ENCODE data around the gene CBFA2T3. TPM values are rescaled to one million over a fixed set of nuclear protein-coding genes. Genes with fewer than 3 reads are reported as not detected.

CBFA2T3 gene
- total and polyA plus RNA-seq, 2 of the 13 experiments (the other 11 are each of a cell fraction or from before 2014, with no cell fraction given), result 0.05 TPM; not detected in 1

DNA sequence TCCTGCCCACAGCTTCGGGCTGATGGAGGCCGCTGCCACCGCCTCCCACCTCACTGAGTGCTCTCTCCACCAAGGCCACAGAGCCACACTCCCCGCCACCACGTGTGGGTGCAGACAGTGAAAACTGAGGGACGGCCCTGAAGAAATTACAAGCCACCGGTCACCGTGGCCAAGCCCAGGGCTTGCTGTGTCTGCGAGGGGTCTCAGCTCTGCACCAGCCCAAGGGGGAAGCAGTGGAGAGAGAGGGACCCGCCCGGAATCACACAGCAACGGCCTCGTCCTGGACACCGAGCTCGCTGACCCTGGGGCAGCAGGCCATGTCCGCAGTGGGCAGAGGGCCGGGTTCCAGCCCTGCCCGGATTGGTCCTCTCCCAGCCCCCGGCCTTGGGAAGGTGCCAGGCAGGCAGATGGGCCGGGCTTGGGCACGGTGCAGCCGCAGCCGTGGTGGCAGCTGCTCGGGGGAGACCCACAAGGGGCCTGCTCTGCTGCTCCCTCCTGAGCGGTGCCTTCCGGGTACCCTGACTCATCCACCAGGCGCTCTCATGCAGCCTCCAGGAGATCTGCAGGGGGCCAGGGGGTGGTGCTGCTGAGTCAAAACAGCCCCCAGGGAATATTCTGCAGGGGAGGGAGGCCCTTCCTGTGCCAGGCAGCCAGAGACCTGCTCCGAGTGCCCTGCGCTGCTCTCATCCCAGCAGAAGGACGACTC, 52.0 kb downstream of the CBFA2T3 start (continued):
- TF ChIP-seq EP300 (IDR thresholded peaks at IDR 0.05; ENCODE audit: low read depth in 2 of 2, low read length in 2 of 2) (no peak), EP300 (CRISPR knock-in tag; IDR thresholded peaks at IDR 0.05; ENCODE audit: borderline replicate concordance) (no peak), GABPB1 (CRISPR knock-in tag; IDR thresholded peaks at IDR 0.05) (peak; percentile 65), HIVEP1 (CRISPR knock-in tag; IDR thresholded peaks at IDR 0.05) (no peak), CEBPG (CRISPR knock-in tag; IDR thresholded peaks at IDR 0.05) (no peak), PPARG (CRISPR knock-in tag; conservative IDR thresholded peaks at IDR 0.05) (no peak), SUZ12 (IDR thresholded peaks at IDR 0.05; ENCODE audit: low read depth, low read length) (peak; percentile 17; the same call in 1 of the 2 replicates), ARNTL (CRISPR knock-in tag; IDR thresholded peaks at IDR 0.05) (0 out of 2 replicates have a peak, but pooled peaks have one; percentile 27), XRCC5 (optimal IDR thresholded peaks at IDR 0.05; ENCODE audit: low read length) (peak; percentile 94), GATAD2A (CRISPR knock-in tag; IDR thresholded peaks at IDR 0.05) (peak; percentile 18; the same call in 1 of the 2 replicates), ZZZ3 (CRISPR knock-in tag; IDR thresholded peaks at IDR 0.05; ENCODE audit: borderline replicate concordance) (0 out of 2 replicates have a peak, but pooled peaks have one; percentile 56), SRSF9 (IDR thresholded peaks at IDR 0.05; ENCODE audit: borderline replicate concordance, insufficient read depth, low read depth, low read length, poor library complexity, severe bottlenecking) (no peak), IRX3 (CRISPR knock-in tag; IDR thresholded peaks at IDR 0.05; ENCODE audit: borderline replicate concordance, low read depth) (no peak), SAP130 (CRISPR knock-in tag; IDR thresholded peaks at IDR 0.05; ENCODE audit: low read depth) (peak; percentile 62)
- TF ChIP-seq, protein P1, sequence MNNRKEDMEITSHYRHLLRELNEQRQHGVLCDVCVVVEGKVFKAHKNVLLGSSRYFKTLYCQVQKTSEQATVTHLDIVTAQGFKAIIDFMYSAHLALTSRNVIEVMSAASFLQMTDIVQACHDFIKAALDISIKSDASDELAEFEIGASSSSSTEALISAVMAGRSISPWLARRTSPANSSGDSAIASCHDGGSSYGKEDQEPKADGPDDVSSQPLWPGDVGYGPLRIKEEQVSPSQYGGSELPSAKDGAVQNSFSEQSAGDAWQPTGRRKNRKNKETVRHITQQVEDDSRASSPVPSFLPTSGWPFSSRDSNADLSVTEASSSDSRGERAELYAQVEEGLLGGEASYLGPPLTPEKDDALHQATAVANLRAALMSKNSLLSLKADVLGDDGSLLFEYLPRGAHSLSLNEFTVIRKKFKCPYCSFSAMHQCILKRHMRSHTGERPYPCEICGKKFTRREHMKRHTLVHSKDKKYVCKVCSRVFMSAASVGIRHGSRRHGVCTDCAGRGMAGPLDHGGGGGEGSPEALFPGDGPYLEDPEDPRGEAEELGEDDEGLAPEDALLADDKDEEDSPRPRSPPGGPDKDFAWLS (CRISPR knock-in tag; IDR thresholded peaks at IDR 0.05; ENCODE audit: borderline replicate concordance), result 0 out of 2 replicates have a peak, but pooled peaks have one; percentile 50
- TF ChIP-seq, protein P2, sequence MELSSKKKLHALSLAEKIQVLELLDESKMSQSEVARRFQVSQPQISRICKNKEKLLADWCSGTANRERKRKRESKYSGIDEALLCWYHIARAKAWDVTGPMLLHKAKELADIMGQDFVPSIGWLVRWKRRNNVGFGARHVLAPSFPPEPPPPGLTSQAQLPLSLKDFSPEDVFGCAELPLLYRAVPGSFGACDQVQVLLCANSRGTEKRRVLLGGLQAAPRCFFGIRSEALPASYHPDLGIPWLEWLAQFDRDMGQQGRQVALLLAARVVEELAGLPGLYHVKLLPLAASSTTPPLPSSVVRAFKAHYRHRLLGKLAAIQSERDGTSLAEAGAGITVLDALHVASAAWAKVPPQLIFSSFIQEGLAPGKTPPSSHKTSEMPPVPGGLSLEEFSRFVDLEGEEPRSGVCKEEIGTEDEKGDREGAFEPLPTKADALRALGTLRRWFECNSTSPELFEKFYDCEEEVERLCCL (CRISPR knock-in tag; IDR thresholded peaks at IDR 0.05; ENCODE audit: borderline replicate concordance), result no peak
- TF ChIP-seq, protein P3, sequence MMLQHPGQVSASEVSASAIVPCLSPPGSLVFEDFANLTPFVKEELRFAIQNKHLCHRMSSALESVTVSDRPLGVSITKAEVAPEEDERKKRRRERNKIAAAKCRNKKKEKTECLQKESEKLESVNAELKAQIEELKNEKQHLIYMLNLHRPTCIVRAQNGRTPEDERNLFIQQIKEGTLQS (CRISPR knock-in tag; IDR thresholded peaks at IDR 0.05), result 0 out of 2 replicates have a peak, but pooled peaks have one; percentile 18
- TF ChIP-seq, protein P4, sequence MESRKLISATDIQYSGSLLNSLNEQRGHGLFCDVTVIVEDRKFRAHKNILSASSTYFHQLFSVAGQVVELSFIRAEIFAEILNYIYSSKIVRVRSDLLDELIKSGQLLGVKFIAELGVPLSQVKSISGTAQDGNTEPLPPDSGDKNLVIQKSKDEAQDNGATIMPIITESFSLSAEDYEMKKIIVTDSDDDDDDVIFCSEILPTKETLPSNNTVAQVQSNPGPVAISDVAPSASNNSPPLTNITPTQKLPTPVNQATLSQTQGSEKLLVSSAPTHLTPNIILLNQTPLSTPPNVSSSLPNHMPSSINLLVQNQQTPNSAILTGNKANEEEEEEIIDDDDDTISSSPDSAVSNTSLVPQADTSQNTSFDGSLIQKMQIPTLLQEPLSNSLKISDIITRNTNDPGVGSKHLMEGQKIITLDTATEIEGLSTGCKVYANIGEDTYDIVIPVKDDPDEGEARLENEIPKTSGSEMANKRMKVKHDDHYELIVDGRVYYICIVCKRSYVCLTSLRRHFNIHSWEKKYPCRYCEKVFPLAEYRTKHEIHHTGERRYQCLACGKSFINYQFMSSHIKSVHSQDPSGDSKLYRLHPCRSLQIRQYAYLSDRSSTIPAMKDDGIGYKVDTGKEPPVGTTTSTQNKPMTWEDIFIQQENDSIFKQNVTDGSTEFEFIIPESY (CRISPR knock-in tag; IDR thresholded peaks at IDR 0.05), result peak; percentile 58; the same call in 1 of the 2 replicates
- TF ChIP-seq, protein P5, sequence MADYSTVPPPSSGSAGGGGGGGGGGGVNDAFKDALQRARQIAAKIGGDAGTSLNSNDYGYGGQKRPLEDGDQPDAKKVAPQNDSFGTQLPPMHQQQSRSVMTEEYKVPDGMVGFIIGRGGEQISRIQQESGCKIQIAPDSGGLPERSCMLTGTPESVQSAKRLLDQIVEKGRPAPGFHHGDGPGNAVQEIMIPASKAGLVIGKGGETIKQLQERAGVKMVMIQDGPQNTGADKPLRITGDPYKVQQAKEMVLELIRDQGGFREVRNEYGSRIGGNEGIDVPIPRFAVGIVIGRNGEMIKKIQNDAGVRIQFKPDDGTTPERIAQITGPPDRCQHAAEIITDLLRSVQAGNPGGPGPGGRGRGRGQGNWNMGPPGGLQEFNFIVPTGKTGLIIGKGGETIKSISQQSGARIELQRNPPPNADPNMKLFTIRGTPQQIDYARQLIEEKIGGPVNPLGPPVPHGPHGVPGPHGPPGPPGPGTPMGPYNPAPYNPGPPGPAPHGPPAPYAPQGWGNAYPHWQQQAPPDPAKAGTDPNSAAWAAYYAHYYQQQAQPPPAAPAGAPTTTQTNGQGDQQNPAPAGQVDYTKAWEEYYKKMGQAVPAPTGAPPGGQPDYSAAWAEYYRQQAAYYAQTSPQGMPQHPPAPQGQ (CRISPR knock-in tag; IDR thresholded peaks at IDR 0.05; ENCODE audit: borderline replicate concordance), result no peak
- TF ChIP-seq, protein P6, sequence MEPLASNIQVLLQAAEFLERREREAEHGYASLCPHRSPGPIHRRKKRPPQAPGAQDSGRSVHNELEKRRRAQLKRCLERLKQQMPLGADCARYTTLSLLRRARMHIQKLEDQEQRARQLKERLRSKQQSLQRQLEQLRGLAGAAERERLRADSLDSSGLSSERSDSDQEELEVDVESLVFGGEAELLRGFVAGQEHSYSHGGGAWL (CRISPR knock-in tag; IDR thresholded peaks at IDR 0.05), result no peak

All from HepG2 (cell line).